Activated CD8-positive, alpha-beta memory T cell treated with anti-CD3 and anti-CD28 coated beads, Interleukin-2, amount 10 ng/mL, durations not matched to agents 7 days and 5 days (primary cell): ENCODE measurements around the gene MBD5. TPM values are rescaled to one million over a fixed set of nuclear protein-coding genes. Genes with fewer than 3 reads are reported as not detected.
A peak's percentile ranks its signal among the peaks of the same experiment; 100 is the strongest.
"Not testable (repeated sequence)": the region's sequence is repeated elsewhere in the genome, so short reads cannot be mapped to it uniquely, and the experiment has no call there.

ENCODE experiments used
- ATAC-seq: fragments of 150-1000 bp; cut with Tn5 transposase; one replicate; pipeline ENCODE4 v1.10.0; 2021; ENCODE audit warnings: moderate library complexity
- CTCF ChIA-PET: fragments of 350-600 bp; sonication (Branson Sonifier 250); formaldehyde crosslinking; loops from one replicate; lab custom pipeline; 2021; ENCODE audit warnings: antibody characterized with exemption; lab: Charles Lee
- DNase-seq: peaks from one replicate; pipeline ENCODE4 v3.0.0-alpha.2; 2020
- H3K27ac Mint-ChIP-seq: one replicate; pipeline ENCODE4 v1.8.0; 2021; ENCODE audit warnings: mild to moderate bottlenecking, mixed read lengths
- H3K27me3 Mint-ChIP-seq: one replicate; pipeline ENCODE4 v1.8.0; 2021; ENCODE audit warnings: mixed read lengths
- H3K36me3 Mint-ChIP-seq: one replicate; pipeline ENCODE4 v1.8.0; 2021; ENCODE audit warnings: mild to moderate bottlenecking, mixed read lengths
- H3K4me1 Mint-ChIP-seq: one replicate; pipeline ENCODE4 v1.8.0; 2021; ENCODE audit warnings: mixed read lengths
- H3K4me3 Mint-ChIP-seq: one replicate; pipeline ENCODE4 v1.8.0; 2021; ENCODE audit warnings: mild to moderate bottlenecking, moderate library complexity, mixed read lengths
- H3K9me3 Mint-ChIP-seq: one replicate; pipeline ENCODE4 v1.8.0; 2022; ENCODE audit warnings: low read depth, mixed read lengths
- total RNA-seq, 2 experiments: library from RNA; stranded (reverse); gene quantifications; one replicate each; pipeline ENCODE4 v1.2.3, GENCODE V29; 2021

MBD5 gene
- total RNA-seq, 2 experiments from 2014 or later = 24.6 to 44.8 TPM

DNA sequence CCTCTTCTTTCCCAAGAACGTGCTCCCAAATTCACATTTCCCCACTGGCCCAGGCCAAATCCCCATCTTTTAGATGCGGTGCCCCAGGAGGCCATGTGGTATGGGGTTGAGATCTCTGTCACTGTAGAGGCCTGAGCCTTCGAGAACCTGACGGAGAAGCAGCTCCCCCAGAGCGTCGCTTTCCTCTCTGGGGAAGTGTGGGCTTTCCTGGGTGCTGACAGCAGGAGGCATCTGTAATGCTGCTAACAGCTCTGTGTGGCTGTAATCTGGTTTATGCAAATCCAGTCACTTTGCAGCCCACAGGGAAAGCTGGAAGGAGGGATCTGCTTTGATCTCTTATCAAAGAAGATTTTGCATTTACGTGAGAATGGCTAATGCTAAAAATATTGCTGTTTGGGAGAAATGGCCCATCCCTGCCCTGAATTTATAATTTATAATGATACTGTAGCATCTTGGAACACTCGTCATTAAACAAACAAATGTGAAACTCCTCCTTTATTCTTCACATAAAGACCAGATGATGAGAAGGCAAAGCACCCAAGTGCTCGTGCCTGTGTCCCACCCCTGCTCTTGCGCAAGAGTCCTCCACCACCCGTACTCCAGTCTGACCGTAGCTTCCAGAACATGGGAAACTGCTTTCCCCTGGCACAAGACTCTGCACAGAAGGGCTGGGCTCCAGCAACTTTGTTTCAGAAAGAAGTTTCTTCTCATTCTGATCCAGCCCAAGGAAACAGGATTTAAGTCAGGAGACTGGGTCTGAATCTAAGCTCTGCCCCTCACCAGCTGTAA is 513.7 kb downstream of the MBD5 start:
- Mint-ChIP-seq H3K36me3 (no peaks in the 10 kb centered on the region), H3K27me3 (no peaks in the 10 kb centered on the region), H3K9me3 (no peaks in the 10 kb centered on the region), H3K4me3 (no peak overlapping the region), H3K27ac (no peak overlapping the region), H3K4me1 (no peaks in the 10 kb centered on the region)
- CTCF ChIA-PET = no interaction called here
- ATAC-seq = no peak
- DNase-seq = no peak

GRCh38 chr2:148538375-148538774 is 517.5 kb downstream of the MBD5 start:
- no peak for DNase-seq
- no peaks in the 10 kb centered on the region for H3K27me3 Mint-ChIP-seq
- no peak for ATAC-seq
- no peak overlapping the region for H3K27ac Mint-ChIP-seq
- no peaks in the 10 kb centered on the region for H3K9me3 Mint-ChIP-seq
- H3K36me3 Mint-ChIP-seq = no peaks in the 10 kb centered on the region
- no peak overlapping the region for H3K4me3 Mint-ChIP-seq
- H3K4me1 Mint-ChIP-seq = peaks cover 12% of the 10 kb centered on the region
- CTCF ChIA-PET = interaction anchor here (1.0 to 3.0 kb wide), 3 partner anchors 10 to 21 kb away, joined by 3 to 14 read pairs (median 7); no protein-coding TSS in a partner anchor

GRCh38 chr2:148540022-148540421 is 519.1 kb downstream of the MBD5 start:
- ATAC-seq = peak; percentile 53
- Mint-ChIP-seq H3K27me3 (no peaks in the 10 kb centered on the region), H3K4me3 (no peak overlapping the region), H3K9me3 (no peaks in the 10 kb centered on the region), H3K36me3 (no peaks in the 10 kb centered on the region), H3K27ac (peak overlapping the region; percentile 34), H3K4me1 (peaks cover 17% of the 10 kb centered on the region)
- DNase-seq = no peak
- CTCF ChIA-PET = interaction anchor here (0.6 to 3.0 kb wide), 3 partner anchors 12 to 19 kb away, joined by 3 to 14 read pairs (median 7); no protein-coding TSS in a partner anchor

DNA sequence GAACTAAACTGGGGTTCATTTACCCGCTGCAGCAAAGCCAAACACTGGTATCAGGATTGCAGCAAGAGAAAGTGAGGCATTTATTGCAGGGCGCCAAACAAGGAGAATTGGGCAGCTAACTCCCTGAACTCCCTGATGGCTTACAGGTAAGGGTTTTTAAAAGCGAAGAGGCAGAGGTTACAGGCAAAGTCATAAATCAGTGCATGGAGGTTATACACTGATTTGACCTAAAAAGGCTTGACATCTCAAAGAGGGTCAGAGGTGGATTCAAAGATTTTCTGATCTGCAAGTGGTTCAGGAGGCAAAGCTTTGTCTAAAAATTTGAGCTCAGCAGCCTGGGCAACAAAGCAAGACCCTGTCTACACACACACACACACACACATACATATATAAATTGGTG is 520.9 kb downstream of the MBD5 start:
- Mint-ChIP-seq H3K27ac (no peak overlapping the region), H3K27me3 (no peaks in the 10 kb centered on the region), H3K4me3 (no peak overlapping the region), H3K9me3 (no peaks in the 10 kb centered on the region), H3K36me3 (no peaks in the 10 kb centered on the region), H3K4me1 (peaks cover 34% of the 10 kb centered on the region)
- DNase-seq = no peak
- CTCF ChIA-PET = no interaction called here
- ATAC-seq = no peak

GRCh38 chr2:148542614-148543013 is 521.7 kb downstream of the MBD5 start:
- ATAC-seq = no peak
- DNase-seq = no peak
- H3K27ac Mint-ChIP-seq = no peak overlapping the region
- peaks cover 36% of the 10 kb centered on the region for H3K4me1 Mint-ChIP-seq
- no peaks in the 10 kb centered on the region for H3K36me3 Mint-ChIP-seq
- CTCF ChIA-PET = interaction anchor here (1.3 kb wide), 1 partner anchor 11 kb away, joined by 4 read pairs; no protein-coding TSS in a partner anchor
- H3K27me3 Mint-ChIP-seq = no peaks in the 10 kb centered on the region
- H3K9me3 Mint-ChIP-seq = no peaks in the 10 kb centered on the region
- H3K4me3 Mint-ChIP-seq = no peak overlapping the region

DNA sequence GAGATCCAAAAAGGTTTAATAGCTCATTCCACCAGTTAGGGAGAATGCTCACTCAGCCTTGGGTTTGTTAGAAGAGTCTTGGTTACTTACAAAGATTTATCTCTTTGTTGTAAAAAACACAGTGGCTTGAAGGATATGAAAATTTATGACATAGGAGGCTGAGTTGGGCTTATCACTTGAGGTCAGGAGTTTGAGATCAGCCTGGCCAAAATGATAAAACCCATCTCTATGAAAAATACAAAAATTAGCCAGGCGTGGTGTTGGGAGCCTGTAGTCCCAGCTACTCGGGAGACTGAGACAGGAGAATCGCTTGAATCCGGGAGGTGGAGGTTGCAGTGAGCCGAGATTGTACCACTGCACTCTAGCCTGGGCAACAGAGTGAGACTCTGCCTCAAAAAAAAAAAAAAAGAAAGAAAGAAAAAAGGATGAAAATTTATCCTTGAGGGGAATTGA is 522.2 kb downstream of the MBD5 start:
- DNase-seq, H3K27ac Mint-ChIP-seq, H3K27me3 Mint-ChIP-seq, ATAC-seq, H3K4me3 Mint-ChIP-seq, H3K36me3 Mint-ChIP-seq, H3K9me3 Mint-ChIP-seq: not testable (repeated sequence)
- CTCF ChIA-PET = interaction anchor here (1.3 kb wide), 1 partner anchor 10 kb away, joined by 4 read pairs; no protein-coding TSS in a partner anchor
- peaks cover 36% of the 10 kb centered on the region for H3K4me1 Mint-ChIP-seq

GRCh38 chr2:148545390-148546256 is 524.7 kb downstream of the MBD5 start:
- peak overlapping the region; percentile 48 for H3K27ac Mint-ChIP-seq
- H3K9me3 Mint-ChIP-seq = no peaks in the 10 kb centered on the region
- H3K27me3 Mint-ChIP-seq = no peaks in the 10 kb centered on the region
- ATAC-seq (peak; percentile 12), DNase-seq (no peak)
- H3K4me1 Mint-ChIP-seq = peaks cover 28% of the 10 kb centered on the region
- CTCF ChIA-PET = interaction anchor here (1.5 kb wide), 1 partner anchor 17 kb away, joined by 3 read pairs; no protein-coding TSS in a partner anchor
- no peak overlapping the region for H3K4me3 Mint-ChIP-seq
- H3K36me3 Mint-ChIP-seq = no peaks in the 10 kb centered on the region

- ATAC-seq = peak; percentile 36
- Mint-ChIP-seq H3K27me3 (no peaks in the 10 kb centered on the region), H3K4me1 (peaks cover 23% of the 10 kb centered on the region), H3K36me3 (no peaks in the 10 kb centered on the region), H3K27ac (peak overlapping the region; percentile 48), H3K9me3 (no peaks in the 10 kb centered on the region), H3K4me3 (no peak overlapping the region)
- CTCF ChIA-PET = interaction anchor here (1.5 kb wide), 1 partner anchor 17 kb away, joined by 3 read pairs; no protein-coding TSS in a partner anchor
- DNase-seq = no peak
These were observed 525.4 kb downstream of the MBD5 start for GRCh38 chr2:148546270-148546669.

- no peaks in the 10 kb centered on the region for H3K27me3 Mint-ChIP-seq
- H3K36me3 Mint-ChIP-seq = no peaks in the 10 kb centered on the region
- no peak overlapping the region for H3K4me3 Mint-ChIP-seq
- H3K4me1 Mint-ChIP-seq = peaks cover 23% of the 10 kb centered on the region
- no peaks in the 10 kb centered on the region for H3K9me3 Mint-ChIP-seq
- no peak overlapping the region for H3K27ac Mint-ChIP-seq
- CTCF ChIA-PET = no interaction called here
- ATAC-seq (no peak), DNase-seq (no peak)
These were observed 528.0 kb downstream of the MBD5 start for GRCh38 chr2:148548716-148549400.

- Mint-ChIP-seq H3K27ac (no peak overlapping the region), H3K27me3 (no peaks in the 10 kb centered on the region), H3K9me3 (no peaks in the 10 kb centered on the region), H3K4me3 (no peak overlapping the region), H3K36me3 (no peaks in the 10 kb centered on the region), H3K4me1 (no peaks in the 10 kb centered on the region)
- CTCF ChIA-PET = interaction anchor here (0.7 to 3.4 kb wide), 8 partner anchors 10 to 562 kb away, joined by 3 to 15 read pairs (median 4); no protein-coding TSS in a partner anchor
- DNase-seq (peak; percentile 58), ATAC-seq (peak; percentile 92)
These were observed 531.9 kb downstream of the MBD5 start for GRCh38 chr2:148552675-148553331.

DNA sequence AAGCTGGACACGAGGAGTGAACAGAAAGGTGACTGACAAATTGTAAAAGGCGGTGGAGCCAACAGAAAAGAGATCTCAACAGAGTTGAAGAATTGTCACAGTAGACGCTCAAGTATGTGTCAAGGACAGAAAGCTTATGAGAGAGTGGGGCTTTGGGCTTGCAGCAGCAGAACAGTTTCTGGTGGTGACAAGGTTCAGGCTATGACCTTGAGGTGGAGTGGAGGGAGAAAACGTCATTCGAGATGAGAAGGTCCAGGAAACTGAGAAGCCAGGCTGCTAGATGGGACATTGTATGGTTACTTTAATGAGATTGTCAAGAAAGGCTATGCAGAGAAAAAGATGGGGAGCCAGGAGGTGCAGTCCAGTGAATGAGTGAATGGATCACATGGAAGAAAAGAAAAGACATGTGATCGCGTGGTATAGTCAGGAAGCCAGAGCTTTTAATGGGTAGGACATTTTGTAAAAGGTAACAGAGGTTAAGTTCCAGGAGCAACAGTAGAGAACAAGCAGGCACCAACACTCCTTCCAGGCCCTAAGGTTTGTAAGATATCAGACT is 532.5 kb downstream of the MBD5 start:
- Mint-ChIP-seq H3K9me3 (no peaks in the 10 kb centered on the region), H3K4me3 (no peak overlapping the region), H3K27me3 (no peaks in the 10 kb centered on the region), H3K27ac (no peak overlapping the region), H3K36me3 (no peaks in the 10 kb centered on the region), H3K4me1 (no peaks in the 10 kb centered on the region)
- CTCF ChIA-PET = interaction anchor here (0.7 to 3.4 kb wide), 9 partner anchors 10 to 564 kb away, joined by 3 to 15 read pairs (median 4); no protein-coding TSS in a partner anchor
- ATAC-seq = peak; percentile 52
- DNase-seq = no peak
